ENCODE measurements around the gene FITM2.

- TF ChIP-seq KAT2A (conservative IDR thresholded peaks at IDR 0.05; ENCODE audit: control insufficient read depth, low read depth, low read length), result no peak
- no peak for TF ChIP-seq SMC3 (IDR thresholded peaks at IDR 0.05; ENCODE audit: borderline replicate concordance, low read length)
- no peak for TF ChIP-seq POLR2AphosphoS5 (IDR thresholded peaks at IDR 0.05; ENCODE audit: low read length)
- no peak for TF ChIP-seq EZH2 (IDR thresholded peaks at IDR 0.05; ENCODE audit: borderline replicate concordance, control insufficient read depth, low read depth, low read length)
- TF ChIP-seq RAD21 (IDR thresholded peaks at IDR 0.05; ENCODE audit: insufficient read depth, low read depth, low read length), result no peak
- no peak for TF ChIP-seq EP300 (IDR thresholded peaks at IDR 0.05; ENCODE audit: borderline replicate concordance in 1 of 2, control insufficient read depth in 1 of 2, low read depth in 2 of 2, low read length in 2 of 2)
- no peak for TF ChIP-seq CTCF (IDR thresholded peaks at IDR 0.05 in 2 of 3, conservative IDR thresholded peaks at IDR 0.05 in 1 of 3; ENCODE audit: control insufficient read depth in 2 of 3, extremely low read depth in 1 of 3, insufficient read depth in 1 of 3, low read depth in 3 of 3, low read length in 3 of 3)
- no peak for TF ChIP-seq MEF2A (IDR thresholded peaks at IDR 0.05; ENCODE audit: insufficient read depth, low read depth, low read length)
- TF ChIP-seq ZNF592 (IDR thresholded peaks at IDR 0.05), result no peak
- no peak for TF ChIP-seq PML (IDR thresholded peaks at IDR 0.05; ENCODE audit: low read length)
- TF ChIP-seq POLR2A (IDR thresholded peaks at IDR 0.05; ENCODE audit: low read depth, low read length), result no peak
- TF ChIP-seq REST (IDR thresholded peaks at IDR 0.05; ENCODE audit: low read depth, low read length), result no peak
- no peak for TF ChIP-seq TAF1 (IDR thresholded peaks at IDR 0.05; ENCODE audit: borderline replicate concordance, low read depth, low read length)
Measured at GRCh38 chr20:44301285-44301684, 9.7 kb downstream of the FITM2 start.

Data from GM12878 (cell line).